Mucosa of gallbladder (tissue), 1 donor: ENCODE data around the gene OR10P1. TPM values are rescaled to one million over a fixed set of nuclear protein-coding genes. Genes with fewer than 3 reads are reported as not detected.

Experiments
- DNase-seq: peaks from one replicate; pipeline ENCODE4 v3.0.0-alpha.2; 2020; ENCODE audit warnings: low spot score
- total RNA-seq: library from RNA; stranded (reverse); gene quantifications from one replicate; pipeline ENCODE4 v1.2.1, GENCODE V29; 2021
- donor health status: DM: no; HTN: no; CAD: no.

The OR10P1 gene
- total RNA-seq, 1 donor from 2014 or later = not detected

DNA sequence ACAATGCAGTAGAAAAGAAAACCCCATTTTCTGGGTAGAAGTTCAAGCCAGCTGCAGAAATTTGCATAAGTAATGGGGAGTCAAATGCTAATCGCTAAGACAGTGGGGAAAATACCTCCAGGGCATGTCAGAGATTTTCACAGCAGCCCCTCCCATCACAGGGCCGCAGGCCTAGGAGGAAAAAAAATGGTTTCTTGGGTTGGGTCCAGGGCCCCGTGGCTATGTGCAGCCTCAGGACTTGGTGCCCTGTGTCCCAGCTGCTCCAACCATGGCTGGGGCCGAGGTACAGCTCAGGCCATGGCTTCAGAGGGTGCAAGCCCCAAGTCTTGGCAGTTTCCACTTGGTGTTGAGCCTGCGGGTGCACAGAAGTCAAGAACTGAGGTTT is 14.6 kb downstream of the OR10P1 start:
- DNase-seq = no peak

DNA sequence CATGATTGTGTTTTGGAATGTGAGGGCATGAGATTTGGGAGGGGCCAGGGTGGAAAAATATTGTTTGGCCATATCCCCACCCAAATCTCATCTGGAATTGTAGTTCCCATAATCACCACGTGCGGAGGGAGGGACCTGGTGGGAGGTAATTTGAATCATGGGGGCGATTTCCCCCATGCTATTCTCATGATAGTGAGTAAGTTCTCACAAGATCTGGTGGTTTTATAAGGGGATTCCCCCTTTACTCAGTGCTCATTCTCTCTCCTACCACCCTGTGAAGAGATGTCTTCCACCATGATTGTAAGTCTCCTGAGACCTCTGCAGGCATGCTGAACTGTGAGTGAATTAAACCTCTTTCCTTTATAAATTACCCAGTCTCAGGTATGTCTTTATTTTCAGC is 15.7 kb downstream of the OR10P1 start:
- DNase-seq = no peak

DNA sequence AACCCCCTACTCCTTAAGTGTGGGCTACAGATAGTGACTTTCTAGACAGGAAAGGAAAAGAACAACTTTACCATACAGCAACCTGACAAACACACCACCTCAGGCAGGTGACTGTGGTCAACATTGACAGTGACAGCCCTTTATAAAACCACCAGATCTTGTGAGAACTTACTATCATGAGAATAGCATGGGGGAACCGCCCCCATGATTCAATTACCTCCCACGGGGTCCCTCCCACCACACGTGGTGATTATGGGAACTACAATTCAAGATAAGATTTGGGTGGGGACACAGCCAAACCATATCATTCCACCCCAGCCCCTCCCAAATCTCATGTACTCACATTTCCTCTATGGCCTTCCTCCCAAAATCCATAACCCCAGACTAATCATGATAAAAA is 16.3 kb downstream of the OR10P1 start:
- DNase-seq = no peak

DNA sequence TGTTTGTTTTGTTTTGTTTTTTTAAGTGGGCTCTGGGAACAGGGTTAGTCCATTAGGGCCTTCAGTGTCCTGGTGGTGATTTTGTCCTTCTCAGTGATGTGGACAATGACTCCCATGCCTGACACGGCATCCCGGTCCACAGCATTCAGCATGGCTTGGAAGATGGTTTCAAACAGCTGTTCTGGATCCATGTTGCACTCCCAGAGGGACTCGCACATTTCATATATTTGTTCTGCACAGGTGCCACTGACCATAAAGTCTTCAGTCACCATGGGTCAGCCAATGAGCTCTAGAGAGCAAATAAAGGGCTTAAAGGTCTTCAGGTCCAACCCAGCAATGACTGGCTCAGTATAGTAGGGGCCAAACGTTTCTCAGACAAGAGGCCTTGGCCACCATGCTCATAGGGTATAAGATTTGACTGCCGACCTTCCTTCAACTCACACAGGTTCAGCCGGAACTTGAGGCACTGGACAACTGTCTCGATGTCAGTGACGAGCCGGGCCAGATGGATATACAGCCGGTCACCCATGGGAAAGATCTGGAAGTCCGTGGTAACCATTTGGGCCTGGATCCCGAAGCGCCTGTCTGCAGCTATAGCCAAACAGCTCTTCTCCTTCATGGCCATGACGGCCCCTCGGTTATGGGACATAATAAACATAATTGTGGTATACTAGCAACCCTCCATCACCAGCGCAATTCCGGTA is 18.0 kb downstream of the OR10P1 start:
- DNase-seq = no peak

DNA sequence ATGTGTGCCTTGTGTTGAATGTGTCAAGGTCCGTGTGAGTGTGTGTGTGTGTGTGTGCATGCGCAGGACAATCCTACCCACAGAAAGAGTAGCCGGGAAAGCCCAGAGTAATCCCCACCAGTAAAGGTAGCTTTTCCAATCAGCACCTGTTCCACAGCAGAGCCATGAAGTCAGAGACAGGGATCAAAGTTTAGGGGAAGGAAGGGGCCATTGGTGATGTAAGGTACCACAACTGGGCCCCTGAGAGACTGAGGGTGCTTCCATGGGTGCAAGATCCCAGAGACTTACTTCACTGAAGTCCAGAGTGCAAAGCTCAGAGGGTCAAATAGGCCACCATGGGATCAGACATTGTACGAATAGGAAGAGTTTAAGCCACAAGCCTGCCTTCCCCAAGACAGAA is 20.5 kb downstream of the OR10P1 start:
- no peak for DNase-seq

DNA sequence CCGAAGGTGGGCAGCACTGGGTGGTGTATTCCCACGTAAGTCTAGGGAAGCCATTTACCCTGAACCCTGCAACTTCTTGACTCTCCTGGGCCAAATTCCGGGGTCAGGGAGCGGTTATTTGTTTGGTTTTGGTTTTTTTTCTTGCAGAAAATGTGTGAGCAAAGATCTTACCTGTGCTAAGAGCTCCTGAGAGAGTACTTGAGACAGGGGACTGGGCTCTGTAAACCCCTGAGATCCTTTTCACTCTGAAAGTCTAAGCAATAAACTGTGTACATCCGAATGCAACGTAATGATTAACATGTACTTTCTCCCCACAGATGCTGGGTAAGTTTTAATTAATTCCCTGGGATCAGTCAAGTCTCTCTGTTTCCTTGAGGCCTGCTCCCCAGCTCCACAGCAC is 21.5 kb downstream of the OR10P1 start:
- DNase-seq = no peak

DNA sequence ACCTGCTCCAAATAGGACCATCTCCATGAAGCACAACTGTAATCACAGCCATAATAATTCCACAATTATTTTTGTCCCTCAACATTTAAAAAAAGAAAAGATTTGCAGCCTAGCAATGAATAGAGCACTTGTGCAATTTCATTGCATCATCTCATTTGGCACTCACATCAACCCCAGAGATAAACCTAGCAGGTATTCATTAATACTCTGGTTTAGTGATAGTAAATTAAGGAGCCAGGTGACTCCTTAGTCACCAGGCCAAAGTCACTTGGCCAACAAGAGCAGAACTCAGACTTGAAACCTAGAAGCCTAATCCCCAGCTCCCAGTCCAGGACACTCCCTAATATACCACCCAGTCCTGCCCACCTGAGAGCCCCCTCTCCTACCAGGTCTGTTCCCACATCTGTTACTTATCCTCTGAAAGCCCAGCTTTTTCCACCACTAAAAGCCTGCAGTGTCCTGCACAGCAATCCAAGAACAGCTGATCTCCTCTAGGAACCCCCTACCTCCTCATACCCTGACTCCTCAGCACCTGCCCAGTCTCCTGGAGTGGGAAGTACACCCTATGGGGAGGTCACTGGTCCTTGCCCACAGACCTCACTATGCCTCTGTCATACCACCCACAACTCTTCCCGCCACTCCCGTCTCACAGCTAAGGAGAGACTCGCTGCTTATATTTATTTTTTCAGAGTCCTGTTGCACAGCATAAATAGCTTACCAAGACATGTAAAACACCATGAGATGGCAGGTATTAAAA is 22.1 kb downstream of the OR10P1 start:
- peak; percentile 44 for DNase-seq

DNA sequence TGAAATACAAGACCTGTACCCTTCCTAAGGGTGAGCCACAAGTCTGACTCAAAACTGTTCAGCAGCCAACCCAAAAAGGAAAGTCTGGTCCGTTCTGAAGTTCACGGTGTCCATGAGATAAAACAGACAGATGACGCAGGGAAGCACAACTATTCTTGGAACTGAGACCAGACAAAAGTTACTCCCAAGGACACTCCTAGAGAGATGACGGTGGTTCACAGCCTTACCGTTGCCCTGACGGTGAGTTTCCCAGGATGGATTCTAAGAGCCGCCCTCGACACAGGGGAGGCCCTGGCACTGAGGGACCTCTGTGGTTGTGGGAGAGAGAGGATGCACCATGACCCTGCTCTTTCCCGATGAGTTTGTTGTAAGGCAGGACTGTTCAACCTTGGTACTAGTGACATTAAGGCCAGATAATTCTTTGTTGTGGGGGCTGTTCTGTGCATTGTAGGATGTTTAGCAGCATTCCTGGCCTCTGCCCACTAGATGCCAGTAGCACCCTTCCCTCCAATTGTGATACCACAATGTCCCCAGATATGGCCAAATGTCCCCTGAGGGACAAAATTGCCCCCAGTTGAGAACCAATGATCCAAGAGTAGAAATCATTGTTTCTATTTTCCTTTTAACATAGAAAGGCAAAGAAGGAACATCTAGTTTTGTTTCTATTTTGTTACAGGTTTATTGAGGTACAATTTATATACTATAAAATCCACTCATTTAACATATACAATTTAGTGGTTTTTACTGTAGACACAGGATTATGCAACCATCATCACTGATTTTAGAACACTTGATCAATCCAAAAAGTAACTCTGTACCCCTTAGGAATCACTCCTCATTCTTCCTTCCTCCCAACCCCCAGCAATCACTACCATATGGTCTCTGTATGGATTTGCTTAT is 23.0 kb downstream of the OR10P1 start:
- peak; percentile 44 for DNase-seq

DNA sequence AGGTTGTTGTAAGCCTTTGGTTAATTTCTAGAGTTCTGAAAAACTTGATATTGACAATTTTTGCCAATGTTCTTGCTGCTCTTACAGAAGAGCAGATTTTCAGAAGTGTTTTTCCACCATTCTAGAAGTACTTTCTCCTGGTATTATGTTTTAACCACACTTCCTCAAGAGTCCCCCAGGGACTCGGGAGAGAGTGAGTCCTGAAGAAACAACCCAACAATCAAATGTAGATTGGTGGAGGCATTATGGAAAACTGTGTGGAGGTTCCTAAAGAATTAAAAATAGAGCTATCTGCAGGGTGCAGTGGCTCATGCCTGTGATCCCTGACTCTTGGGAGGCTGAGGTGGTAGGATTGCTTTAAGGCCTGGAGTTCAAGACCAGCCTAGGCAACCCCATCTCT is 26.7 kb downstream of the OR10P1 start:
- no peak for DNase-seq

DNA sequence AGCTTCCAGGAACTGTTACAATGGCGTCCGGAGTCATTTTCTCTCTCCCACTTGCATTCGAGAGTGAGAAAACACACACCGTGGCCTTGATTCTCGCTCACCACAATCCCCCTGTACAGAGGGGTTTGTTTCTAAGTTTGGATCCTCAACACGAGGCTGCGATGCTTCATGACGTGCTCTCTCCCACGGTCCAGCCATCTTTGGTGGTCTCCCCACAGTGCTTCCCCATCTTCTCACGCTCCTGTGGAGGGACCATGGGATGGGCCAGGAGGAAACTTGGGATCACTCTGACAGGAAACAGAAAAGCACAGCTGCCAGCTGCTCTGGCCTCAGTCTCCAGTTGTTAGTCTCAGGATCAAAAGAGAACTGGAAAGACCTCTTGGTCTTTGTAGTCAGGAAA is 28.1 kb downstream of the OR10P1 start:
- no peak for DNase-seq

DNA sequence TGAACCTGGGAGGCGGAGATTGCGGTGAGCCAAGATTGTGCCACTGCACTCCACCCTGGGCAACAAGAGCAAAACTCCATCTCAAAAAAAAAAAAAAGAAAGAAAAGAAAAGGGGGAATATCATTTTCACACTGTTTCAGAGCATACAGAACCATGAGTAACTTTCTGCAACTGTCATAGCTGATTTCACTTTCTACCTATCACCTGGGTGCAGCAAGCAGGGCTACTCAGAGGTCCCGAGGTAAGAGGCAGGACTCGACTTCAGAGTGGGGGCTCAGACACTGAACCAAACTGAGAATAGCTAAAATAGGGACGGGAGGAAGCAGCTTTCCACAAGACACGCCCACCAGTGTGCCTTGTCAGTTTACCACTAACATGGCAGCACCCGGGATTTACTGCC is 29.8 kb downstream of the OR10P1 start:
- no peak for DNase-seq

DNA sequence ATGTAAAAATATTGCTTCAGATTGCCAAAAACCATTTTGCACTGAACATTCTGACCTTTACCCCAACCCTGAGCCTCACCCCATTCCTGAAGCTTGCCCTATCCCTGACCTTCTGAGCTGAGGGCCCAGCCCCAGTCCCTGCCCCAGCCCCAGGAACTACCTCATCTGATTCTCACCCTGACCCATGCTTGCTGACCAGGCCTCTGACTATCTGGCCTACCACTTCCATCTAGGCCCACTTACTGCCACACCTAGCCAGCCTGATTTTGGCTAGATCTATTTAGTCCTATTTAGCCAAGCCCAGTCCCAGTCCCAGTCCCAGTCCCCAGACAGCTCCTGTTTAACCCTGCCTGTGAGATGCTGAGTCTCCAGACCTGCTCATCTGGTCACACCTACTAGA is 33.6 kb downstream of the OR10P1 start:
- DNase-seq = no peak

DNA sequence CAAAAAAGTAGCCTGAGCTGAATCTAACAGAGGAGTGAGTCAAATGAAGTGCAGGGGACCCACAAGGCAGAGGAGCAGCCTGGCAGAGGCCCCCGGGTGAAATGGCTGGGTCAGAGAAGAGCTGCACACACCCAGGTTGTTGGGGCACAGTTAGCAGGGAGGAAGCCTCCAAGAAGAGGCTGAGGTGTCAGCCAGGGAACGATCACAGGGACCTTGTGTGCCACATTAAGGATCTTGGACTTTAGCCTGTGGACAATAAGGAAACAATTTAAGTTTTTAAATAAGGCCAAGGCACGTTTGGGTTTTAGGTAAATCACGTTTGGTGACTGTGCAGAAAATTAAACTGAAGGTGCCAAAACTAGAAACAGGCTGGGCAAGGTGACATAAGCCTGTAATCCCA is 35.1 kb downstream of the OR10P1 start:
- DNase-seq = no peak

DNA sequence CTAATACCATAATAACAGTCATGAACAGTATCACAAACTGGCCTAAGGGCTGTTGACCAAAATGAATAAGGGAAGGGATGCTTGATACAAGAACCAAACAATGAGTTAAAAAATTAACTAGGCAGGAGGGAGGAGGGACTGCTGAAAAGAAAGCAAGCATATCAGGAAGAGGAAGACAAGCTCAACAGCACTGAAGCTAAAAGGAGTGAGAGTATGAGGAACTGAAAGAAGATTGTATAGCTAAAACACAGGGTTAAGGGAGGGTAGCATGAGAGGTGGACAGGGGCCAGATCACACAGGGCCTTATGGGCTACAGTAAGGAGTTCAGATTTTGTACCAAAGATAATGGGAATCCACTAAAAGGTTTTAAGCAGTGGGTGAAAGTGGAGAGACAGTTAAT is 36.9 kb downstream of the OR10P1 start:
- DNase-seq = no peak

DNA sequence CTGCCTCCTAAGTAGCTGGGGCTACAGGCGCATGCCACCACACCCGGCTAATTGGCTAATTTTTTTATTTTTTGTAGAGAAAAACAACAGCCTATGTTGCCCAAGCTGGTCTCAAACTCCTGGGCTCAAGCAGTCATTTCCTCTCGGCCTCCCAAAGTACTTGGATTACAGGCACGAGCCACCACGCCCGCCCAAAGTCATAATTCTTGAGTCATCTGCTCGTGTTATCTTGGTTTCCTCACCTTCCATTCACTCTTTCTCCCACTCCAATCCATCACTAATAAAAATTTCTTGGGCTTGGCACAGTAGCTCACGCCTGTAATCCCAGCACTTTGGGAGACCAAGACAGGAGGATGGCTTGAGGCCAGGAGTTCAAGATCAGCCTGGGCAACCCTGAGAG is 39.0 kb downstream of the OR10P1 start:
- no peak for DNase-seq

DNA sequence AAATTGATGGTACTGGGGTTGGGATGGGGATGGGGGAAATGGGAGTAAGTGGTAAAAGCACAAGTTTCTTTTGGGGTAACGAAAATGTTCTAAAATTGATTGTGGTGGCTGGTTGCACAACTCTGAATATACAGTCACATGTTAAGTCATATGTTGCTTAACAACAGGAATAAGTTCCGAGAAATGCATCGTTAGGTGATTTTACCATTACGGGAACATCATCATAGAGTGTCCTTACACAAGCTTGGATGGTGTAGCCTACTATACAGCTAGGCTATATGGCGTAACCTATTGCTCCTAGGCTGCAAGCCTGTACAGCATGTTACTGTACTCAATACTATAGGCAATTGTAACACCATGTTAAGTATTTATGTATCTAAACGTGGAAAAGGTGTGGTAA is 40.0 kb downstream of the OR10P1 start:
- DNase-seq = no peak

DNA sequence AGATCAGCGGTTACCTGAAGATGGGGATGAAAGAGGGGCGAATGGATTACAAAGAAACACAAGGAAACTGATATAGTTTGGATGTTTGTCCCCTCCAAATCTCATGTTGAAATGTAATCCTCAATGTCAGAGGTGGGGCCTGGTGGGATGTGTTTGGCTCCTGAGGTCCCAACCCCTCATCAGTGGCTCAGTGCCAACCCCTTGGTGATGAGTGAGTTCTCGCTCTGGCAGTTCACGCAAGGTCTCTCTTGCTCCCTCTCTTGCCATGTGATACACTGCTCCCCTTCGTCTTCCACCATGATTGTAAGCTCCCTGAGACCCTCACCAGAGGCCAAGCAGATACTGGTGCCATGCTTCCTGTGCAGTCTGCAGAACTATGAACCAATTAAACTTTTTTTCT is 43.0 kb downstream of the OR10P1 start:
- no peak for DNase-seq

DNA sequence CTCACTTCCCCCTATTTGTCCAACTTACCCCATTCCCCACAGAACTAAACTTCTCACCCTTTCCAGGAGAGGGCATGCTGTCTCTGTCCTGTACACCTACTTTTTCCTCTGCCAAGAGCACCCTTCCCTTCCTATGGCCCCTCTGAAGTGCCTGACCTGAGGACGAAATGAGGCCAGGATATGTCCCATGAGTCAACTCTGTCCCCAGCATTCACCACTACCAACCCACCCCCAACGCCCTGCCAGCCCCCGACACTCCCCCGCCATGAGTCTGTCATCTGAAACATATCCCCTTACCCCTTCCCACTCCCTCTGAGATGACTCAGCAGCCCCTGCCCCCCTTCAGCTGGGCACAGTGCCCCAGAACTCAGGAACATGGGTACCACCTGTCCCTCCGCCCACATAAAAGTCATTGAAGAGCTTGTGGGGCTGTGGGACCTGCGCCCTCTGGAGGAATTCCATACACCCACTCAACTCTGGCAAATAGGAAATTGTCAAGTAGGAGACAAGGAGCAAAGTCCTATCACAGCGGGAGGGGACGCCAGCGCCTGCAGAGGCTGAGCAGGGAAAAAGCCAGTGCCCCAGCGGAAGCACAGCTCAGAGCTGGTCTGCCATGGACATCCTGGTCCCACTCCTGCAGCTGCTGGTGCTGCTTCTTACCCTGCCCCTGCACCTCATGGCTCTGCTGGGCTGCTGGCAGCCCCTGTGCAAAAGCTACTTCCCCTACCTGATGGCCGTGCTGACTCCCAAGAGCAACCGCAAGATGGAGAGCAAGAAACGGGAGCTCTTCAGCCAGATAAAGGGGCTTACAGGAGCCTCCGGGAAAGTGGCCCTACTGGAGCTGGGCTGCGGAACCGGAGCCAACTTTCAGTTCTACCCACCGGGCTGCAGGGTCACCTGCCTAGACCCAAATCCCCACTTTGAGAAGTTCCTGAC is 44.7 kb downstream of the OR10P1 start:
- DNase-seq = peak; percentile 82

DNA sequence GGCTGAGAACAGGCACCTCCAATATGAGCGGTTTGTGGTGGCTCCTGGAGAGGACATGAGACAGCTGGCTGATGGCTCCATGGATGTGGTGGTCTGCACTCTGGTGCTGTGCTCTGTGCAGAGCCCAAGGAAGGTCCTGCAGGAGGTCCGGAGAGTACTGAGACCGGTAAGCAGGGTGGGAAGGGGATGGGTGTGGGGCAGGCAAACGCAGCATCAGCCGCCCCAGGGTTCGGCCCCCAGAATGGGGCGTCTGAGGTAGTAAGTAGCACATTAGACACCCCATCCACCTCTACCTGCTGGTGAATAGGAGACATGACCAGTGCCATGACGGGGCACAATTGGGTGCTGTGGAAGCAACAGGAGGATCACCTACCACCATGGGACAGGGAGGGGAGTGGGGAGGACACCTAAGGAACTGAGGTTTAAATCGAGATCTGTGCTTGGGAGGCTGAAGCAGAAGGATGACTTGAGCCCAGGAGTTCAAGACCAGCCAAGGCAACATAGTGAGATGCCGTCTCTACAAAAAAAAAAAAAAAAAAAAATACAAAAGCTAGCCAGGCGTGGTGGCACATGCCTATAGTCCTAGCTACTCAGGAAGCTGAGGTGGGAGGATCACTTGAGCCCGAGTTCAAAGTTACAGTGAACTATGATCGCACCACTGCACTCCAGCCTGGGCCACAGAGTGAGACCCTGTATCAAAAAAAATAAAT is 45.5 kb downstream of the OR10P1 start:
- DNase-seq = no peak

DNA sequence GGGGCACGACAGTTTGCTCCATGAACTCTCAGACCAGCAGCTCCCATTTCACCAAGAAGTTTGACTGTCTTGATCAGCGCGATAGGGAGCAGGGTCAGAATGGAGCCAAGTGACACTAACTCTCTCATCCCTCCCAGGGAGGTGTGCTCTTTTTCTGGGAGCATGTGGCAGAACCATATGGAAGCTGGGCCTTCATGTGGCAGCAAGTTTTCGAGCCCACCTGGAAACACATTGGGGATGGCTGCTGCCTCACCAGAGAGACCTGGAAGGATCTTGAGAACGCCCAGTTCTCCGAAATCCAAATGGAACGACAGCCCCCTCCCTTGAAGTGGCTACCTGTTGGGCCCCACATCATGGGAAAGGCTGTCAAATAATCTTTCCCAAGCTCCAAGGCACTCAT is 47.0 kb downstream of the OR10P1 start:
- no peak for DNase-seq
